Trophoblast cell (in vitro differentiated cells and primary cell): ENCODE results near the gene KIAA1210.

ENCODE experiments used
- DNase-seq, 2 donors: peaks; one replicate each; pipeline ENCODE4 v3.0.0-alpha.2; 2016
- H2AFZ ChIP-seq: 2 replicates; pipeline ENCODE4 v1.6.1; 2013; ENCODE audit warnings: low read length, moderate library complexity, mild to moderate bottlenecking; ENCODE audit not compliant: insufficient read depth, poor library complexity
- H2AK5ac ChIP-seq: 2 replicates; pipeline ENCODE4 v1.6.1; 2013; ENCODE audit warnings: mild to moderate bottlenecking, low read length
- H2BK120ac ChIP-seq: 2 replicates; pipeline ENCODE4 v1.6.1; 2013; ENCODE audit warnings: low read length, mild to moderate bottlenecking, moderate library complexity; ENCODE audit not compliant: insufficient read depth, poor library complexity
- H2BK12ac ChIP-seq: 2 replicates; pipeline ENCODE4 v1.6.1; 2013; ENCODE audit warnings: mild to moderate bottlenecking, low read length, moderate library complexity
- H2BK5ac ChIP-seq: 2 replicates; pipeline ENCODE4 v1.6.1; 2013; ENCODE audit warnings: low read length, low read depth, moderate library complexity, mild to moderate bottlenecking; ENCODE audit not compliant: poor library complexity
- H3K14ac ChIP-seq: 2 replicates; pipeline ENCODE4 v1.6.1; 2013; ENCODE audit warnings: mild to moderate bottlenecking, low read length
- H3K18ac ChIP-seq: 2 replicates; pipeline ENCODE4 v1.6.1; 2013; ENCODE audit warnings: mild to moderate bottlenecking, low read length
- H3K23ac ChIP-seq: 2 replicates; pipeline ENCODE4 v1.6.1; 2013; ENCODE audit warnings: low read length
- H3K27ac ChIP-seq: 2 replicates; pipeline ENCODE4 v1.5.1; 2013; ENCODE audit warnings: low read depth, mild to moderate bottlenecking, inconsistent platforms, low read length, moderate library complexity
- H3K27me3 ChIP-seq: 2 replicates; pipeline ENCODE4 v1.6.1; 2013; ENCODE audit warnings: inconsistent platforms, mild to moderate bottlenecking, low read length, moderate library complexity; ENCODE audit not compliant: insufficient read depth
- H3K36me3 ChIP-seq, 2 experiments: 1 replicate in 1 of 2; 2 replicates in 1 of 2; pipeline ENCODE4 v1.6.1; 2013; ENCODE audit warnings: low read length in 2 of 2, mild to moderate bottlenecking in 2 of 2, moderate library complexity in 1 of 2; ENCODE audit not compliant: insufficient read depth in 2 of 2, control insufficient read depth in 1 of 2
- H3K4ac ChIP-seq: 2 replicates; pipeline ENCODE4 v1.6.1; 2013; ENCODE audit warnings: low read depth, mild to moderate bottlenecking, low read length, moderate library complexity
- H3K4me1 ChIP-seq, 2 experiments: 1 replicate in 1 of 2; 2 replicates in 1 of 2; pipeline ENCODE4 v1.6.1; 2013; ENCODE audit warnings: low read length in 2 of 2, mild to moderate bottlenecking in 2 of 2, moderate library complexity in 1 of 2; ENCODE audit not compliant: insufficient read depth in 2 of 2, control insufficient read depth in 1 of 2
- H3K4me2 ChIP-seq: 2 replicates; pipeline ENCODE4 v1.6.1; 2013; ENCODE audit warnings: inconsistent platforms, mild to moderate bottlenecking, low read length, moderate library complexity
- H3K4me3 ChIP-seq: 2 replicates; pipeline ENCODE4 v1.5.1; 2013; ENCODE audit warnings: mild to moderate bottlenecking, low read depth, low read length, inconsistent platforms
- H3K79me1 ChIP-seq: one replicate; pipeline ENCODE4 v1.6.1; 2013; ENCODE audit warnings: low read length
- H3K79me2 ChIP-seq: 2 replicates; pipeline ENCODE4 v1.6.1; 2013; ENCODE audit warnings: low read length, mild to moderate bottlenecking; ENCODE audit not compliant: control insufficient read depth, insufficient read depth, poor library complexity
- H3K9ac ChIP-seq: 2 replicates; pipeline ENCODE4 v1.6.1; 2013; ENCODE audit warnings: mild to moderate bottlenecking, low read length
- H3K9me3 ChIP-seq: 2 replicates; pipeline ENCODE4 v1.6.1; 2013; ENCODE audit warnings: low read depth, mild to moderate bottlenecking, control low read depth, inconsistent platforms, low read length; ENCODE audit not compliant: insufficient read depth
- H4K12ac ChIP-seq: 2 replicates; pipeline ENCODE4 v1.6.1; 2013; ENCODE audit warnings: low read depth, mild to moderate bottlenecking, low read length, moderate library complexity
- H4K8ac ChIP-seq: 2 replicates; pipeline ENCODE4 v1.6.1; 2013; ENCODE audit warnings: low read depth, mild to moderate bottlenecking, low read length, moderate library complexity
- H4K91ac ChIP-seq: one replicate; pipeline ENCODE4 v1.6.1; 2013; ENCODE audit warnings: low read depth, mild to moderate bottlenecking, low read length, moderate library complexity
- WGBS: extraction: QIAGEN DNeasy Blood & Tissue Kit; methylation state at CpG from one replicate; pipeline ENCODE4 v1.1.7; 2013; ENCODE audit warnings: missing lambda C conversion rate; ENCODE audit not compliant: insufficient read length, insufficient coverage; ENCODE audit errors: extremely low coverage; 5-methylcytosine and 5-hydroxymethylcytosine counted together

The KIAA1210 gene

DNA sequence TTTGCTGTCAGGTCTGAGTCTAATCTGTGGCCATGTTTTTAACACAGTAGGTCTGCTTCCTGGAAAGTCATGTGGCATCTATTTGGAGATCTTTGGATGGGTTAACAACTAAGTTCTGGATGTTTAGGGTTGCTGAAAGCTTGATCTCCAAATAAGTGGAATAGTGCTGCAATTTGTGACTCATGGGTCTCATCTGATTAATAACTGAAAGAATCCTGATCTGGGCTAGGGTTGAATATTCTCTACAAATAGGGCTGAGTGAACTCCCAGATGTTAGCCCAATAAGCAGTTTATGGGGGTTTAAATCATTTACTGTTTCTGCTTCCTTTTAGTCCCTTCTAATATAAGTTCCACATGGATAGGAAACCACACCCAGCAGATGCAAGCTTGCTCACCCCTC lies 31.7 kb downstream of the KIAA1210 start:
- Histone ChIP-seq H3K4me1 (no peaks in the 10 kb centered on the region), H2BK5ac (no peak overlapping the region), H2AFZ (no peak overlapping the region), H4K12ac (no peak overlapping the region), H3K9me3 (no peaks in the 10 kb centered on the region), H3K18ac (no peak overlapping the region), H3K4me3 (no peak overlapping the region), H3K36me3 (no peaks in the 10 kb centered on the region), H3K79me1 (no peaks in the 10 kb centered on the region), H3K27me3 (no peaks in the 10 kb centered on the region), H3K79me2 (no peaks in the 10 kb centered on the region), H2AK5ac (no peak overlapping the region), H3K9ac (no peak overlapping the region), H3K4me2 (no peak overlapping the region), H3K27ac (no peak overlapping the region), H4K91ac (no peak overlapping the region), H3K14ac (no peak overlapping the region), H2BK12ac (no peak overlapping the region), H2BK120ac (no peak overlapping the region), H3K23ac (no peak overlapping the region), H4K8ac (no peak overlapping the region), H3K4ac (no peak overlapping the region)
- no peak for DNase-seq

- Histone ChIP-seq H2BK5ac (no peak overlapping the region), H4K8ac (no peak overlapping the region), H3K9ac (no peak overlapping the region), H4K91ac (no peak overlapping the region), H2BK12ac (no peak overlapping the region), H3K14ac (no peak overlapping the region), H3K23ac (no peak overlapping the region), H3K27ac (no peak overlapping the region), H2AFZ (no peak overlapping the region), H3K36me3 (no peaks in the 10 kb centered on the region), H3K18ac (no peak overlapping the region), H3K27me3 (no peaks in the 10 kb centered on the region), H3K4me2 (no peak overlapping the region), H4K12ac (no peak overlapping the region), H3K4ac (no peak overlapping the region), H3K4me3 (no peak overlapping the region), H2AK5ac (no peak overlapping the region), H3K9me3 (no peaks in the 10 kb centered on the region), H3K4me1 (no peaks in the 10 kb centered on the region), H2BK120ac (no peak overlapping the region), H3K79me1 (no peaks in the 10 kb centered on the region), H3K79me2 (no peaks in the 10 kb centered on the region)
- no peak for DNase-seq
- no CpG with 5 or more reads among the region's 3 CpGs for WGBS
Measured at GRCh38 chrX:119094819-119095218, 32.8 kb downstream of the KIAA1210 start.

DNA sequence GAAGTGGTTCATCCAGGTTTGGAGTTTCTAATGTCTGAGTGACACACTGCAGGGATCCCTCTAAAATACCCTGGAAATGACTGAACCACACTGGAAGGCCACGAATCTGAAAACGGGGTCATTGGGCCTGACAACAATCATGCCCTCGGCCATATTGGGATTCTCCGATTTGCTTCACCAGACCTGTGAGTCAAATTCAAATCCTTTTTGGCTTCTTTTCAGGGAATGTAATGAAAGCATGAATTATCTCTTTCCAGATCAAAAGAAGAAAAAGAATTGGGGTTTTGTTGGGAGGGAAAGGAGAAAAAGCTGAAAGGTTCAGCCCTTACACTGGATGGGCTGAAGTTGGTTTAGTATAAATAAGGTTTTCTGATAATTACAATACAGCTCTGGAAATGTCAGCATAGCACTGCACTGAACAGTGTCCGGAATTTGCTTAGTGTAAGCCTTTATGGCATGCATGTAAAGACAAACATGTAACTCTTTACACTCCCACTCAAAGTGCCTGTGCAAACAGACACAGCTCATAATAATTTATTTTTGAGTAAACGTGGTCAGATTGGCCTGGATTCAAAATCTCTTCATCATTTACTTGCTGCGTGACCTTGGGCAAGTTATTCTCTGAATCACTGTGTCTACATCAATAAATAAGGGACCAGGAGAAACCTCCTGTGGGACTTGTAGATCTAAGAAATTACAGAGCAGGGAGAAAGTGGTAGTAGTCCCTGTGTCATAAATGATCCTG lies 33.4 kb downstream of the KIAA1210 start:
- DNase-seq, result no peak
- Histone ChIP-seq H3K36me3 (no peaks in the 10 kb centered on the region), H3K4me1 (no peaks in the 10 kb centered on the region), H3K18ac (no peak overlapping the region), H3K4ac (no peak overlapping the region), H2BK12ac (no peak overlapping the region), H4K12ac (no peak overlapping the region), H3K27me3 (no peaks in the 10 kb centered on the region), H4K91ac (no peak overlapping the region), H2BK120ac (no peak overlapping the region), H4K8ac (no peak overlapping the region), H3K4me2 (no peak overlapping the region), H3K9me3 (no peaks in the 10 kb centered on the region), H3K14ac (no peak overlapping the region), H3K79me2 (no peaks in the 10 kb centered on the region), H2AK5ac (no peak overlapping the region), H3K9ac (no peak overlapping the region), H2AFZ (no peak overlapping the region), H2BK5ac (no peak overlapping the region), H3K23ac (no peak overlapping the region), H3K4me3 (no peak overlapping the region), H3K79me1 (no peaks in the 10 kb centered on the region), H3K27ac (no peak overlapping the region)
- no CpG with 5 or more reads among the region's 7 CpGs for WGBS

DNA sequence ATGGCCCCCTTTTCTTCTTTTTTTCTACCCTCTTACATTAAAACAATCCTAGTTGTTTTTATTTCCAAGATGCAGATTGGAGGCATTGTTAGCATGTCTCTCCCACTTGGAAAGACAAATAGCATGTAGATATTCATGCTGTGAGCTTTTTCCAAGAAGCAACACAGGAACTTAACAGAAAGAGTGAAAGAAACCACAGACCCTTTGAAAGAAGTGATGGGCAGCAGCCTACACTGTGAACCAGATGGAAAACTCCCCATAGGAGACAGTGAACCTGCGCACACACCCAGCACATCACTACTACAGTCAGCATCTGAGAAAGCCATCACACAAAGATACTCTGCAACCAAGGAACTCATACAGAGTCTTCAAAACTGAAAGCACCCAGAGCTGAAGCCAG lies 37.0 kb downstream of the KIAA1210 start:
- Histone ChIP-seq H3K9me3 (no peaks in the 10 kb centered on the region), H3K4me3 (no peak overlapping the region), H3K14ac (no peak overlapping the region), H3K36me3 (no peaks in the 10 kb centered on the region), H3K27me3 (no peaks in the 10 kb centered on the region), H2AK5ac (no peak overlapping the region), H4K8ac (no peak overlapping the region), H3K18ac (no peak overlapping the region), H3K9ac (no peak overlapping the region), H4K12ac (no peak overlapping the region), H2BK12ac (no peak overlapping the region), H2AFZ (no peak overlapping the region), H3K23ac (no peak overlapping the region), H2BK120ac (no peak overlapping the region), H3K79me2 (no peaks in the 10 kb centered on the region), H4K91ac (no peak overlapping the region), H3K79me1 (no peaks in the 10 kb centered on the region), H3K27ac (no peak overlapping the region), H3K4me1 (no peaks in the 10 kb centered on the region), H3K4me2 (no peak overlapping the region), H3K4ac (no peak overlapping the region), H2BK5ac (no peak overlapping the region)
- no CpG with 5 or more reads among the region's 1 CpG for WGBS
- no peak for DNase-seq
